Trophoblast cell (in vitro differentiated cells and primary cell): ENCODE results near the gene TRIM4.

ENCODE experiments used
- DNase-seq, 2 donors: peaks; one replicate each; pipeline ENCODE4 v3.0.0-alpha.2; 2016
- H2AFZ ChIP-seq: 2 replicates; pipeline ENCODE4 v1.6.1; 2013; ENCODE audit warnings: low read length, moderate library complexity, mild to moderate bottlenecking; ENCODE audit not compliant: insufficient read depth, poor library complexity
- H2AK5ac ChIP-seq: 2 replicates; pipeline ENCODE4 v1.6.1; 2013; ENCODE audit warnings: mild to moderate bottlenecking, low read length
- H2BK120ac ChIP-seq: 2 replicates; pipeline ENCODE4 v1.6.1; 2013; ENCODE audit warnings: low read length, mild to moderate bottlenecking, moderate library complexity; ENCODE audit not compliant: insufficient read depth, poor library complexity
- H2BK12ac ChIP-seq: 2 replicates; pipeline ENCODE4 v1.6.1; 2013; ENCODE audit warnings: mild to moderate bottlenecking, low read length, moderate library complexity
- H2BK5ac ChIP-seq: 2 replicates; pipeline ENCODE4 v1.6.1; 2013; ENCODE audit warnings: low read length, low read depth, moderate library complexity, mild to moderate bottlenecking; ENCODE audit not compliant: poor library complexity
- H3K14ac ChIP-seq: 2 replicates; pipeline ENCODE4 v1.6.1; 2013; ENCODE audit warnings: mild to moderate bottlenecking, low read length
- H3K18ac ChIP-seq: 2 replicates; pipeline ENCODE4 v1.6.1; 2013; ENCODE audit warnings: mild to moderate bottlenecking, low read length
- H3K23ac ChIP-seq: 2 replicates; pipeline ENCODE4 v1.6.1; 2013; ENCODE audit warnings: low read length
- H3K27ac ChIP-seq: 2 replicates; pipeline ENCODE4 v1.5.1; 2013; ENCODE audit warnings: low read depth, mild to moderate bottlenecking, inconsistent platforms, low read length, moderate library complexity
- H3K27me3 ChIP-seq: 2 replicates; pipeline ENCODE4 v1.6.1; 2013; ENCODE audit warnings: inconsistent platforms, mild to moderate bottlenecking, low read length, moderate library complexity; ENCODE audit not compliant: insufficient read depth
- H3K36me3 ChIP-seq, 2 experiments: 1 replicate in 1 of 2; 2 replicates in 1 of 2; pipeline ENCODE4 v1.6.1; 2013; ENCODE audit warnings: low read length in 2 of 2, mild to moderate bottlenecking in 2 of 2, moderate library complexity in 1 of 2; ENCODE audit not compliant: insufficient read depth in 2 of 2, control insufficient read depth in 1 of 2
- H3K4ac ChIP-seq: 2 replicates; pipeline ENCODE4 v1.6.1; 2013; ENCODE audit warnings: low read depth, mild to moderate bottlenecking, low read length, moderate library complexity
- H3K4me1 ChIP-seq, 2 experiments: 1 replicate in 1 of 2; 2 replicates in 1 of 2; pipeline ENCODE4 v1.6.1; 2013; ENCODE audit warnings: low read length in 2 of 2, mild to moderate bottlenecking in 2 of 2, moderate library complexity in 1 of 2; ENCODE audit not compliant: insufficient read depth in 2 of 2, control insufficient read depth in 1 of 2
- H3K4me2 ChIP-seq: 2 replicates; pipeline ENCODE4 v1.6.1; 2013; ENCODE audit warnings: inconsistent platforms, mild to moderate bottlenecking, low read length, moderate library complexity
- H3K4me3 ChIP-seq: 2 replicates; pipeline ENCODE4 v1.5.1; 2013; ENCODE audit warnings: mild to moderate bottlenecking, low read depth, low read length, inconsistent platforms
- H3K79me1 ChIP-seq: one replicate; pipeline ENCODE4 v1.6.1; 2013; ENCODE audit warnings: low read length
- H3K79me2 ChIP-seq: 2 replicates; pipeline ENCODE4 v1.6.1; 2013; ENCODE audit warnings: low read length, mild to moderate bottlenecking; ENCODE audit not compliant: control insufficient read depth, insufficient read depth, poor library complexity
- H3K9ac ChIP-seq: 2 replicates; pipeline ENCODE4 v1.6.1; 2013; ENCODE audit warnings: mild to moderate bottlenecking, low read length
- H3K9me3 ChIP-seq: 2 replicates; pipeline ENCODE4 v1.6.1; 2013; ENCODE audit warnings: low read depth, mild to moderate bottlenecking, control low read depth, inconsistent platforms, low read length; ENCODE audit not compliant: insufficient read depth
- H4K12ac ChIP-seq: 2 replicates; pipeline ENCODE4 v1.6.1; 2013; ENCODE audit warnings: low read depth, mild to moderate bottlenecking, low read length, moderate library complexity
- H4K8ac ChIP-seq: 2 replicates; pipeline ENCODE4 v1.6.1; 2013; ENCODE audit warnings: low read depth, mild to moderate bottlenecking, low read length, moderate library complexity
- H4K91ac ChIP-seq: one replicate; pipeline ENCODE4 v1.6.1; 2013; ENCODE audit warnings: low read depth, mild to moderate bottlenecking, low read length, moderate library complexity
- WGBS: extraction: QIAGEN DNeasy Blood & Tissue Kit; methylation state at CpG from one replicate; pipeline ENCODE4 v1.1.7; 2013; ENCODE audit warnings: missing lambda C conversion rate; ENCODE audit not compliant: insufficient read length, insufficient coverage; ENCODE audit errors: extremely low coverage; 5-methylcytosine and 5-hydroxymethylcytosine counted together

Gene TRIM4

GRCh38 chr7:99928188-99928587, 8.9 kb upstream of the TRIM4 start:
- H3K4me3 ChIP-seq = no peak overlapping the region
- H3K9me3 ChIP-seq = no peaks in the 10 kb centered on the region
- H2AFZ ChIP-seq = no peak overlapping the region
- H3K9ac ChIP-seq = no peak overlapping the region
- H4K12ac ChIP-seq = no peak overlapping the region
- no peak overlapping the region for H2BK12ac ChIP-seq
- H3K4me2 ChIP-seq = no peak overlapping the region
- no peak overlapping the region for H3K14ac ChIP-seq
- H3K79me1 ChIP-seq = no peaks in the 10 kb centered on the region
- no peak overlapping the region for H3K4ac ChIP-seq
- H3K36me3 ChIP-seq = no peaks in the 10 kb centered on the region
- no peak overlapping the region for H3K27ac ChIP-seq
- no peak overlapping the region for H2AK5ac ChIP-seq
- no peaks in the 10 kb centered on the region for H3K79me2 ChIP-seq
- no peak for DNase-seq
- no peak overlapping the region for H2BK5ac ChIP-seq
- H4K91ac ChIP-seq = no peak overlapping the region
- no CpG with 5 or more reads among the region's 2 CpGs for WGBS
- H4K8ac ChIP-seq = no peak overlapping the region
- no peaks in the 10 kb centered on the region for H3K27me3 ChIP-seq
- no peak overlapping the region for H3K23ac ChIP-seq
- H3K4me1 ChIP-seq = no peaks in the 10 kb centered on the region
- no peak overlapping the region for H3K18ac ChIP-seq
- no peak overlapping the region for H2BK120ac ChIP-seq

- Histone ChIP-seq H2AFZ (no peak overlapping the region), H2BK12ac (no peak overlapping the region), H3K27ac (no peak overlapping the region), H3K4me3 (no peak overlapping the region), H3K4ac (no peak overlapping the region), H3K9me3 (no peaks in the 10 kb centered on the region), H2BK120ac (no peak overlapping the region), H2BK5ac (no peak overlapping the region), H4K8ac (no peak overlapping the region), H3K9ac (no peak overlapping the region), H3K4me2 (no peak overlapping the region), H3K79me2 (no peaks in the 10 kb centered on the region), H3K79me1 (no peaks in the 10 kb centered on the region), H3K27me3 (no peaks in the 10 kb centered on the region), H2AK5ac (no peak overlapping the region), H4K12ac (no peak overlapping the region), H3K18ac (no peak overlapping the region), H4K91ac (no peak overlapping the region), H3K23ac (no peak overlapping the region), H3K36me3 (no peaks in the 10 kb centered on the region), H3K14ac (no peak overlapping the region), H3K4me1 (no peaks in the 10 kb centered on the region)
- DNase-seq = no peak
- WGBS = no CpG with 5 or more reads among the region's 5 CpGs
Measured at GRCh38 chr7:99927536-99927935, 8.2 kb upstream of the TRIM4 start.

- no peaks in the 10 kb centered on the region for H3K36me3 ChIP-seq
- no peak overlapping the region for H3K14ac ChIP-seq
- H3K79me2 ChIP-seq = no peaks in the 10 kb centered on the region
- H3K9me3 ChIP-seq = no peaks in the 10 kb centered on the region
- no peaks in the 10 kb centered on the region for H3K4me1 ChIP-seq
- no peak overlapping the region for H4K12ac ChIP-seq
- H2BK12ac ChIP-seq = no peak overlapping the region
- H3K4ac ChIP-seq = no peak overlapping the region
- no peak for DNase-seq
- H4K91ac ChIP-seq = no peak overlapping the region
- H3K23ac ChIP-seq = no peak overlapping the region
- no peak overlapping the region for H3K9ac ChIP-seq
- H2AK5ac ChIP-seq = no peak overlapping the region
- H2BK5ac ChIP-seq = no peak overlapping the region
- H3K4me2 ChIP-seq = no peak overlapping the region
- H3K79me1 ChIP-seq = no peaks in the 10 kb centered on the region
- H2BK120ac ChIP-seq = no peak overlapping the region
- no peak overlapping the region for H2AFZ ChIP-seq
- H3K18ac ChIP-seq = no peak overlapping the region
- H4K8ac ChIP-seq = no peak overlapping the region
- no peaks in the 10 kb centered on the region for H3K27me3 ChIP-seq
- no peak overlapping the region for H3K27ac ChIP-seq
- no peak overlapping the region for H3K4me3 ChIP-seq
Measured at GRCh38 chr7:99926321-99926720, 7.0 kb upstream of the TRIM4 start.

GRCh38 chr7:99923200-99923599, 3.9 kb upstream of the TRIM4 start:
- Histone ChIP-seq H2AFZ (no peak overlapping the region), H3K27me3 (no peaks in the 10 kb centered on the region), H3K4me2 (no peak overlapping the region), H3K9ac (no peak overlapping the region), H3K4ac (no peak overlapping the region), H4K91ac (no peak overlapping the region), H3K4me1 (no peaks in the 10 kb centered on the region), H2AK5ac (no peak overlapping the region), H3K23ac (no peak overlapping the region), H2BK12ac (no peak overlapping the region), H3K27ac (no peak overlapping the region), H3K79me1 (no peaks in the 10 kb centered on the region), H4K12ac (no peak overlapping the region), H3K14ac (no peak overlapping the region), H4K8ac (no peak overlapping the region), H3K9me3 (peaks cover 3% of the 10 kb centered on the region), H2BK5ac (no peak overlapping the region), H2BK120ac (no peak overlapping the region), H3K79me2 (peaks cover 2% of the 10 kb centered on the region), H3K36me3 (no peaks in the 10 kb centered on the region), H3K4me3 (no peak overlapping the region), H3K18ac (no peak overlapping the region)
- WGBS = no CpG with 5 or more reads among the region's 3 CpGs
- no peak for DNase-seq
